ENCODE measurements around the gene PHACTR3. TPM values are rescaled to one million over a fixed set of nuclear protein-coding genes. Genes with fewer than 3 reads are reported as not detected.

PHACTR3 gene
- polyA plus RNA-seq, 2 of the 4 experiments (the other 2 are of a cell fraction), result not detected

- TF ChIP-seq MAZ (IDR thresholded peaks at IDR 0.05; ENCODE audit: borderline replicate concordance, low read depth, low read length) (no peak), SREBF2 (IDR thresholded peaks at IDR 0.05) (no peak), CTCF (IDR thresholded peaks at IDR 0.05) (no peak), ESRRA (IDR thresholded peaks at IDR 0.05; ENCODE audit: borderline replicate concordance, low read length) (no peak)
- DNase-seq (ENCODE audit: low read depth in 1 of 2, low spot score in 1 of 2), result no peak
- POLR2A ChIA-PET, result no interaction called here
- CTCF ChIA-PET, result interaction anchor here (2.1 kb wide), 1 partner anchor 16 kb away, joined by 5 read pairs; no protein-coding TSS in a partner anchor
- 59% methylated on average over 14 of the region's 17 CpGs for WGBS (ENCODE audit: missing lambda C conversion rate)
- Histone ChIP-seq H3K27ac (no peak overlapping the region), H3K4me3 (no peak overlapping the region), H3K4me2 (no peak overlapping the region), H3K9me3 (no peaks in the 10 kb centered on the region), H3K4me1 (no peaks in the 10 kb centered on the region)
- no peak for FAIRE-seq
- no peak for ATAC-seq
Observed at GRCh38 chr20:59807909-59808728, 203.8 kb downstream of the PHACTR3 start.

- Histone ChIP-seq H3K4me2 (no peak overlapping the region), H3K9me3 (no peaks in the 10 kb centered on the region), H3K4me1 (no peaks in the 10 kb centered on the region), H3K27ac (no peak overlapping the region), H3K4me3 (no peak overlapping the region)
- CTCF ChIA-PET, result interaction anchor here (2.1 kb wide), 1 partner anchor 15 kb away, joined by 5 read pairs; no protein-coding TSS in a partner anchor
- ATAC-seq, result no peak
- no peak for DNase-seq (ENCODE audit: low read depth in 1 of 2, low spot score in 1 of 2)
- no peak for FAIRE-seq
- POLR2A ChIA-PET, result no interaction called here
- WGBS (ENCODE audit: missing lambda C conversion rate), result 42% methylated on average over 29 of the region's 29 CpGs
- TF ChIP-seq NPAS2 (CRISPR knock-in tag; IDR thresholded peaks at IDR 0.05; ENCODE audit: borderline replicate concordance), result no peak
Observed at GRCh38 chr20:59808729-59809381, 204.5 kb downstream of the PHACTR3 start.

DNA sequence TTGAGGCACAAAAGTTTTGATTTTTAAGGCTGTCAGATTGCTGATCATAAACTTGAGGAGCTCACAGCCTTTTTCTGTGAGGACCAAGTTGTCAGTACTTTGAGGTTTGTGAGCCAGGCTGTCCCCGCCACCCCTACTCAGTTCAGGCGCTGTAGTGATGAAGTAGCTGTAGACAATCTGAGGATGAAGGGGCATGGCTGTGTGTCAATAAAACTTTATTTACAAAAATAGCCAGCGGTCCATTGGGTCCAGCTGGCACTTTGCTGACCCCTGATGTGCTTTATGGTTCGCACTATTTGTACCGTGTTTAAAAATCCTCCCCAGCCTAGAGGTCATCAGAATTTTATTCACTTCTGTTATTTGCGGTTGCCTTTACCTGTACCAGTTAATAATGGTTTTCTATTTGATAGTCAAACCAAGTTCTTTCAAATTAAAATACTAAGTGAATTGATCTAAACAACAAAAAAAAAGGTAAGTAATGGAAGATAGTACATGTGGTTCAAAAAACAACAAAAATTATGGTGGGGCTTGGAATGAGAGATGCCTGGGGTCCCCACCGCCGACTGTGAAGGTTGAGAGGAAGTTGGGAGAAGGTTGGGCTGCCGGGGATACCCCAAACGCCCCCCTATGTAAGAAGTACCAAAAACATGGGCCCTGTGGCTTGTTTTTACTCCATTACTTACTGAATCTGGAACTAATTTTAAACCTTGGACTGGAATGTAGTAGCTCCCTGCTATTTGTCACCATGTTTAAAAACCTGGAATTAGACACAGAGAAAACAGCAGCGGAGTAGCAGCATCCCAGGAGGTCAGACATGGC lies 205.5 kb downstream of the PHACTR3 start:
- CTCF ChIA-PET, result no interaction called here
- DNase-seq (ENCODE audit: low read depth in 1 of 2, low spot score in 1 of 2) (no peak), ATAC-seq (no peak), FAIRE-seq (no peak)
- Histone ChIP-seq H3K9me3 (no peaks in the 10 kb centered on the region), H3K4me2 (no peak overlapping the region), H3K4me3 (no peak overlapping the region), H3K27ac (no peak overlapping the region), H3K4me1 (no peaks in the 10 kb centered on the region)
- 40% methylated on average over 11 of the region's 11 CpGs for WGBS (ENCODE audit: missing lambda C conversion rate)
- TF ChIP-seq EP300 (IDR thresholded peaks at IDR 0.05) (no peak), RAD21 (conservative IDR thresholded peaks at IDR 0.05 in 1 of 2, IDR thresholded peaks at IDR 0.05 in 1 of 2) (no peak), SMC3 (IDR thresholded peaks at IDR 0.05) (no peak), REST (IDR thresholded peaks at IDR 0.05) (no peak), EHF (CRISPR knock-in tag; IDR thresholded peaks at IDR 0.05) (no peak), HEYL (CRISPR knock-in tag; IDR thresholded peaks at IDR 0.05) (no peak), NR3C1 (IDR thresholded peaks at IDR 0.05) (no peak), NFE2L2 (conservative IDR thresholded peaks at IDR 0.05; ENCODE audit: low read length) (no peak), JUN (IDR thresholded peaks at IDR 0.05) (no peak), HDAC2 (IDR thresholded peaks at IDR 0.05) (no peak), RCOR1 (IDR thresholded peaks at IDR 0.05; ENCODE audit: low read depth, low read length) (no peak), BHLHE40 (IDR thresholded peaks at IDR 0.05; ENCODE audit: low read depth, low read length) (no peak)
- TF ChIP-seq, protein P1, sequence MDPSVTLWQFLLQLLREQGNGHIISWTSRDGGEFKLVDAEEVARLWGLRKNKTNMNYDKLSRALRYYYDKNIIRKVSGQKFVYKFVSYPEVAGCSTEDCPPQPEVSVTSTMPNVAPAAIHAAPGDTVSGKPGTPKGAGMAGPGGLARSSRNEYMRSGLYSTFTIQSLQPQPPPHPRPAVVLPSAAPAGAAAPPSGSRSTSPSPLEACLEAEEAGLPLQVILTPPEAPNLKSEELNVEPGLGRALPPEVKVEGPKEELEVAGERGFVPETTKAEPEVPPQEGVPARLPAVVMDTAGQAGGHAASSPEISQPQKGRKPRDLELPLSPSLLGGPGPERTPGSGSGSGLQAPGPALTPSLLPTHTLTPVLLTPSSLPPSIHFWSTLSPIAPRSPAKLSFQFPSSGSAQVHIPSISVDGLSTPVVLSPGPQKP (IDR thresholded peaks at IDR 0.05; ENCODE audit: low read depth, low read length), result no peak
- TF ChIP-seq, protein P2, sequence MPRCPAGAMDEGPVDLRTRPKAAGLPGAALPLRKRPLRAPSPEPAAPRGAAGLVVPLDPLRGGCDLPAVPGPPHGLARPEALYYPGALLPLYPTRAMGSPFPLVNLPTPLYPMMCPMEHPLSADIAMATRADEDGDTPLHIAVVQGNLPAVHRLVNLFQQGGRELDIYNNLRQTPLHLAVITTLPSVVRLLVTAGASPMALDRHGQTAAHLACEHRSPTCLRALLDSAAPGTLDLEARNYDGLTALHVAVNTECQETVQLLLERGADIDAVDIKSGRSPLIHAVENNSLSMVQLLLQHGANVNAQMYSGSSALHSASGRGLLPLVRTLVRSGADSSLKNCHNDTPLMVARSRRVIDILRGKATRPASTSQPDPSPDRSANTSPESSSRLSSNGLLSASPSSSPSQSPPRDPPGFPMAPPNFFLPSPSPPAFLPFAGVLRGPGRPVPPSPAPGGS (IDR thresholded peaks at IDR 0.05), result no peak
- POLR2A ChIA-PET, result no interaction called here

Data from A549 (cell line).